NCI-H128 (cell line): ENCODE results near the gene EHD1.

Experiments used
- DNase-seq: peaks from one replicate; lab custom pipeline; 2025; ENCODE audit not compliant: unreplicated experiment; lab: John Stamatoyannopoulos, UW

The EHD1 gene

DNA sequence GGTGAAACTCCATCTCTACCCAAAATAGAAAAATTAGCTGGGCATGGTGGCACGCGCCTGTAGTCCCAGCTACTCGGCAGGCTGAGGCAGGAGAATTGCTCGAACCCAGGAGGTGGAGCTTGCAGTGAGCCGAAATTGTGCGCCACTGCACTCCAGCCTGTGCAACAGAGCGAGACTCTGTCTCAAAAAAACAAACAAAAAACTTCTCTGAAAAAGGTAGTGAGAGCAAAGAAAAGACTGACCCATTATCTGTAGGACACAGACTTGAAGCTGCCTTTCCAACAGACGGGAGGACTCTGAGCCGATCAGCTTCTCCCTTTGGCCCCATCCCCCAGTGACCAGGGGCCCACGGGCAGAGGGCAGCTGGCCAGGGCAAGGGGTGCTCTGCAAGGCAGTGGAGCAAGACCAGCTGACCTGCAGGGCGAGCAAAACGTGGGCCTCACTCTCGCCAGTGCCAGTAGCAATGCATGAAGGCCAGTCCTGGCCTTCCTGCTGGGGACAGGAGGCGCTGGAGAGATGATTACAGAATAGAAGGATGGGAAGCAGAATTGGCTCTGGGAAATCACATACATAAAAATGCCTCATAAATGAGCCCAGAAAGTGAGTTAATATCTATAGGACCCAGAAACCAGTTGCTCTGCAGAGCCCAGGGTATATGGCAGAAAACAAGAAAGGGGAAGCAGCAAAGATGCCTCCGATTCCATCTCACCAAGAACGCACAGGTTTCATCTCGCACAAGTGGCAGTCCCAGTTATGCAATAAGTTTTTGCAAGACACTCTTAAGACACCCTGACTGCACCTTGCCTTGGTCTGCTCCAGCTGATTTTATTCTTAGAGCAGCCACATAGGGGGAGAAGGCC, 2.8 kb downstream of the EHD1 start:
- DNase-seq: no peak

DNA sequence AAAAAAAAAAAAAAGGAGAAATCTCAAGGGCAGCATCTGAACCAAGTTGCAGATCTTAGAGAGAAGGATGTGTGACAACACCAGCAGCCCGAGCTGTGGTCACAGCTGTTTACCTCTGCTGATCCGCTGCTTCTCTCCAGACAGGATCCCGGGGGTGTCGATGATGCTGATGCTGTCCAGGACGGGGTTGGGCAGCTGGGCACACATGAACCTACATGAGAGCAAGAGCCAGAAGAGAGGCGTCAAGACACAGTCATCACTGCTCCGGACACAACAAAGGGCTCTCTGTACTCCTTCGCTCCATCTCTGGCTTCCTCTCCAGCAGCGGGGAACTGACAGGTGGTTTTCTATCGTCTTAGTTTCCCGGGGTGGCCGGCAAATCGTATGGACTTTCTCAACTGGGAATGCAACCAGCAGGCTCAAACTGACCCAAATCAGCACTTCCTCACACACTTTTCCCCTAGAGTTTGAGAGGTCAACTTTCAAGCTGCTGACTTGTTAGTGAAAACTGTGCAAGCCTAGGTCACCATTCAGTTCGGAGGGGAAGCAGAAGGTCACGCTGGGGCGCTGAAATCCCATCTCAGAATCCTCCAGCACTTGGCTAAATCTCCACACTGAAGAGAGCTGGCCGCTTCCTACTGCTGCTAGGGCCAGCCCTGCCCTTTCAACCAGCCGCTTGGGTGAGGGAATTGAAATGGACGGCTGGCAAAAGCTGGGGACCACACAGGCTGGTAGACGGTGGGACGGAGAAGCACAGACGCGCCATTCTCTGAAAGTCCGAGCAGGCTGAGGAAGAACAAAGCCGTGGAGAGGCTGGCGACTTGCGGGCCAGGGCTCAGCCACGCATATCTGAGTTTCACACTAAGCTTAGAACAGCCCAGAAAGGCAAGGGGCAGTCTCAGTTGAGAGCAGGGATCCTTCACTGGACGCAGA, 3.8 kb downstream of the EHD1 start:
- no peak for DNase-seq

DNA sequence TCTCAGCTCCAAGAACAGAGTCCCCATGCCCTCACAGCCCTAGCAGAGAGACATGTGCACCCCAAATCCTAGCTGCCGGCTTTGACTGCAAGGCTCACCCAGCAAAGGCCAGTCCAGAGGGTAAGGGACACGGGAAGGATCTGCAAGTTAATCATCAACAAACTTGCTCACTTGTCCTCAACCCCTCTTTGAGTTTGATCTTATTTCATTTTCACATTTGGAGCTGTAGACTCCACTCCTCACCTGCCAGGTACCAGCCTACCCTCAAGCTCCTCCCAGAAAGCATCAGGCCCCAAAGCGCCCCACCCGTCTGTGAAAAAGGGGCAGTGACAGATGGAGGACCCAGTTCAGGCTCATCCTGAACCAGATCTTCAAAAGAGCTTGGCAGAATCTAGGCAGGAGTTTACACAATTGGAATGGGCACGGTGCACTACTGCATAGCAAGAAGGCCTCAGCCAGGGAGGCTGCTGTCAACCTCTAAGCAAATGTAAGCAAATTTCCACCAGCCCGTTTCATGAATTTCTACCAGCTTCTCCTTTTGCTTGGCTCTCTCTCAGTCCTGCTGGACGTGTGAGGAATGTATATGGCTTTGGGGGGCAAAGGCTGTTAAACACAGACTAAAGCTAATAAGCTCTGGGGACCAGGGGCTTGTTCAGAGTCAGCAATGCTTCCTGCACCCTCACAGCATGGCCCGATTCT, 5.5 kb downstream of the EHD1 start:
- DNase-seq: no peak

DNA sequence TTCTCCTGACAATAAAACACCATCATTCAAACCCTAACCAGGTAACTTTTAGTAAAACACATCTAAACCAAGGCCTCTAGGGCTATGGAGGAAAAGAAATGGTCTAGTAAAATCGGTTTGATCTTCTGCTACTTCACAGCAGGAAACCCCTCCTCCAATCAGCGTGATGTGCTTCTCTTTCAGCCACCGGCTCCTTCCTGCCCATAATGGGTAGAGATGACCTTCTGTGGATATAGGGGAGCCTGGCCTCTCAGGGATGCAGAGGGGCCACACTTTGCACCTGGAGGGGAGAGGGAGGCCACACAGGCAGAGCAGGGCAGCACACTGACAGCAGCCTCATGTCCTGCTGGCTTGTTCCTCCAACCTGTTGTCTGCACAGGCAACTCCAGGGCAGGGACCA, 6.9 kb downstream of the EHD1 start:
- no peak for DNase-seq

DNA sequence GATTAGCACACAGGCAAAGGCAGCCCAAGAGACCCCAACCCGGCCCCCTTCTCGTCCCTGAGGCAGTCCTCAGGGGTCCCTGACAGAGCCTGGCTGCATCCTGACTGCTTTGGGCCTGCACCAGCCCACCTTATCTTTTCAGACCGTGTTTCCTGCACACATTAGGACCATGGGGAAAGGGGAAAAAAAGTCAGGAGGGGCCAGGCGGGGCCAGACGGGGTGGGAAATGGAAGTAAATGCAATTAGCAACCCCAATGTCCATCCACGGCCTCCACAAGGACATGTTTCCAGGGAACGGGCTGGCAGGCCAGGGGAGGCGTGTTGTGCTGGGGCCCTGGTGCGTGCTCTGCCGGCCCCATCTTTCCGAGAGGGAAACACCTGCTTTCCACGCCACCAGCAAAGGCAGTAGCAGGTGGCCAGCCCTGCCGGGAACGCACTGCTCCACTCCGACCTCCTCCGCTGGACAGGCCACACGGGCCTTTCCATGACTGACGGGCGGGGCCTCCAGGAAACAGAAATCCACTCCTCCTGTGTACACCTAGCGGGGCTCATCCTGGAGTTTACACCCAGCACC, 7.4 kb downstream of the EHD1 start:
- no peak for DNase-seq

DNA sequence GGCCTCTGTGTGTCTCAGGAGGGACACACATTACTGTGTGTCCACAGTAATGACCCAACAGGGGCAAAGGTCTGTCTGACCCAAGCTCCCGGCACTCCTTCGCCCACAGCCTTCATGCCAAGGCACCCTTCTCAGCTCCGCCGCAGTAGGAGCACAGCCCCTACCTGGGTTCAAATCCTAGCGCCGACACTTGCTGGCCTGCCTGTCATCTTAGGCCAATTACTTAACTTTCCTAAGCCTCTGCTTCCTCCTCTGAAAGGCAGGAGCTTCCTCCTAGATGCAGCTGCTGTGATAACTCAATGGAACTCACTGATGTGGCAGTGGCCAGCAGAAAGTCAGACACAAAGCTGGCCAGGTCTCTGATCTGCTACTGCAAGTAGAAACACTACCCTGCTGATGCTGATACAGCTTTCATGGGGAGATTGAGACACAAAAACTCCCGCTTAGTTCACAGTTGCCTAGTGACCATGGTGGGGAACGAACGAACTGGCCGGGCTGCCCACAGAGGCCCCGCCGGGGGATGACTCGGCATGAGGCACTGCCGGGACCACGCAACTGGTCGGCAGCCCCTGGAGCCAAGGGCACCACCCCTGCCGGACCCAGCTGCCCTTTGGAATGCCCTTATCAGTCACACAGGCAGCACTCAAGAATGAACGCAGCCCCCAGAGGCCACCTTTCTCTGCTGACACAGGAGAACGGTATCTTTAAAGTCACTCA, 8.1 kb downstream of the EHD1 start:
- DNase-seq: no peak

GRCh38 chr11:64869571-64870175, 8.7 kb downstream of the EHD1 start:
- no peak for DNase-seq

DNA sequence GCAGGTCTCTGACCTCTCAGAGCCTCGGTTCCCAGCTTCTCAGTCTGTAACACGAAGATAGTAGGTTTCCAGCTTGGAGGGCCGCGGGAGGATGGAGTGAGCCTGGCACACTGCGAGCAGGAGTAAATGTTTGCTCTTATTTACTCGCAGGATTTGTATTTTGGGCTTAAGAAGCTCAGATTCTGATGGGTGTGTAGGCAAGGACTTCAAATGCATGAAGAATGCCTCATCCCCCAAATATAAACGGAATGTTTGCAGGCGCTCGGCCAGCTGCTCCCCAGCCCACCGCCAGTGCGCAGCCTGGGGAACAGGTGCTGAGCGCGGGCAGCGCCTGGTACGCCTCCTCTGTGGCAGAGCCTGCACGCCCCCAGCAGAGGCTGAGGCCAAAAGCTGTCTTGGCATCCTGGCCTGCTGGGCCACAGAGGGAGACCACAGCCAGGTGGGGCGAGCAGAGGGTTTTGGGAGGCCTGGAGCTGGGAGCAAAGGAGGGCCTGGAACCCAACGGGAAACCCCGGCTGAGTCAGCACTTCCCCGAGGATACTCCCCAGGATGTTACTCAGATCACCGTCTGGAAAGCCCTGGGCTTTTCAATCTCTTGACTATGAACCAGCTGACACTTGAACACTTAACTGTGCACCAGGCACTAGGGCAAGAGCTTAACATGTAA, 9.4 kb downstream of the EHD1 start:
- DNase-seq: no peak

DNA sequence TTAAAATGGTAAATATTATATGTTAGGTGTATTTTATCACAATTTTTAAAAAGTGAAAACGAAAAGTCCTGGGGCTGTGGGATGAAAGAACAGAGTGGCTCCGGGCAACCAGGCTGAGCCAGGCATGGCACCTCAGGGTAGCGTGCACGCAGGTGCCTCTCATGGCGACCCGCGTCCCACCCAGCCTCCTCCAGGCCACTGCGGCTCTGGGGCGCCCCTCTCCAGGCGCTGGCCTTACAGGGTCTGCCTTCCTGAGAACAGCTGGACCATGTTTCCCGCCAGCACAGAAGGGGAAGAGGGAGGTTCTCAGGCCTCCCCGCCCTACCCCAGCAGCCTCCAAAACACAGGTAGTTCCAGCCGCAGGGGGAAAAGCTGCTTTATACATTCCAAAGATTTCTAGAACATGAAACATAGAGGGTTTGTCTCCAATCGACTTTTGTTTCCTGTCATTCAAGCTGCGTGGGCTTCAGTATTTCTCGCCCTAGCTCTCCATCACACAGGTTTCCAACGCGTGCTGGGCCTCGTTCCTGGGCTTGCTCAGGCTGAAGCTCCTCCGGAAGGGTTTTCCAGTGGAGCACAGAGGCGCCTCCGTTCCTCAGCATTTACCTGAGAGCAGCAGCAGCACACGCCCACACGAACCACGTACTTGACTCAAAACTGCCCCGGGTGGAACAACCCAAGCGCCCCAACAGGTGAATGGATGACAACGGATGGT, 10.5 kb downstream of the EHD1 start:
- no peak for DNase-seq

- DNase-seq: no peak
Observed at GRCh38 chr11:64866173-64866491, 12.3 kb downstream of the EHD1 start.

- no peak for DNase-seq
Observed at GRCh38 chr11:64865286-64866172, 12.9 kb downstream of the EHD1 start.

DNA sequence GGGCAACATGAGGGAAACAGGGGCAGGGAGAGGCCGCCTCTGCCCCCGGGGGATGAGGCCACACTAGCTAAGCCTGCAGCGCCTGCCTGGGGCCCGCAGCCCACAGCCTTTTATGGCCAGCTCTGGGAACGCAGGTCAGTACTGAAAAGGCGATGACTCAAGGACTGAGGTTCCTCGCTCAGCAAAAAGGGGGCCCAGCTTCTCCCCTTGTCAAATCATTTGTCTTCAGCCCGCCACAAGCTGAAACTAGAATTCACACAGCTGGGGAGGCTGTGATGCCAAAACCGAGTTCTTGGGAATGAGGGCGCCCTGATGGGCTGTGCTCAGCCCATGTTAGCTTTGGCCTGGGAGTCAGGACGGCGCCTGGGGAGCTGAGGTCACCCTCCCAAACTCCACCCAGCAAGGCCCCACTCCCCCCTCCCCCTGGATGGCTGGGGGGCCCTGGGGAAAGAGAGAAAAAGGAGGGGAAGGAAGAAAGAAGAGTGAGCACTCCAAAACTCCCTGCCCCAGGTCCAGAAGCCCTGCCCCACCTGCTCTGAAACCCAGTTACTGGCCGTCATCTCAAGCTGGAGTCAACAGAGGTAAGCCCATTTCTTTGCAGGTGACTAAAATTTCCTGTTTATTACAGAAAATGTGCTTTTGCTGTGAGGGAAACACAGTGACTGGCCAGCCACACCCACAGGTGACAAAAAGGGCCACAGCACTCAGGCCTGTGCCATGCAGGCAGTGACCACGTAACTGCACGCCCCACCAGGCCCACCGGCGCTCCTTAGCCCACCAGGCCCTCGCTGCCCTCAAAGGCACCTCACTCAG, 13.7 kb downstream of the EHD1 start:
- no peak for DNase-seq

- no peak for DNase-seq
Observed at GRCh38 chr11:64864135-64864472, 14.3 kb downstream of the EHD1 start.

DNA sequence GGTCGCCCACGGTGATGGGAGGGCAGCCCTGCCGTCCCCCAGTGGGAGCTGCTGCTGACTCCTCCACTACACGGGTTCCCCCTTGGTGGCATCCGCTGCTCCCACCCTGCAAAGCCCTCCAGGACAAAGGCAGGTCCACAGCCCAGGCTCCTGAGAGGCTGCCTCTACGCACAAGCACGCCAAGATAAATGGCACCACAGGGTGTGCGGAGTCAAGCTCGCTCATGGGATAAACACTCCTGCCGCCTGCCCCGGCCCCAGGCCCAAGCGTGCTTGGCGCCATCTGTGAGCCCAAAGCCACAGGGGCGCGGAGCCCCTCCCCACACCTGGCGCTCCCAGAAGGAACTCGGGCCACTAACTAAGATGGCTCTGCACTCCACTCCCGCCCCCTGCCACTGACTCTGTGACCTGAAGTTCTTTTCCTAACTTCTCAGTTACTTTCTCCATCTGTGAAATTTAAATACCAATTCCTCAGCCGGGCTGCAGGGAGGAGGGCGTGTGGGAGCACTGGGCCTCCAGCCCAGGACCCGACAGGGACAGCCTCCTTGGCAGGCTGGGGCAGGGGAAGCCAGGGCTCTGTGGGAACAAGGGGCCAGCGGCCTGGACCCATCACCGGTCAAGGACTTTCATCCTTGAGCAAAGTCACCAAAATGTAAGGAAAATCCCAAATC, 14.9 kb downstream of the EHD1 start:
- no peak for DNase-seq

GRCh38 chr11:64862987-64863390, 15.4 kb downstream of the EHD1 start:
- no peak for DNase-seq

DNA sequence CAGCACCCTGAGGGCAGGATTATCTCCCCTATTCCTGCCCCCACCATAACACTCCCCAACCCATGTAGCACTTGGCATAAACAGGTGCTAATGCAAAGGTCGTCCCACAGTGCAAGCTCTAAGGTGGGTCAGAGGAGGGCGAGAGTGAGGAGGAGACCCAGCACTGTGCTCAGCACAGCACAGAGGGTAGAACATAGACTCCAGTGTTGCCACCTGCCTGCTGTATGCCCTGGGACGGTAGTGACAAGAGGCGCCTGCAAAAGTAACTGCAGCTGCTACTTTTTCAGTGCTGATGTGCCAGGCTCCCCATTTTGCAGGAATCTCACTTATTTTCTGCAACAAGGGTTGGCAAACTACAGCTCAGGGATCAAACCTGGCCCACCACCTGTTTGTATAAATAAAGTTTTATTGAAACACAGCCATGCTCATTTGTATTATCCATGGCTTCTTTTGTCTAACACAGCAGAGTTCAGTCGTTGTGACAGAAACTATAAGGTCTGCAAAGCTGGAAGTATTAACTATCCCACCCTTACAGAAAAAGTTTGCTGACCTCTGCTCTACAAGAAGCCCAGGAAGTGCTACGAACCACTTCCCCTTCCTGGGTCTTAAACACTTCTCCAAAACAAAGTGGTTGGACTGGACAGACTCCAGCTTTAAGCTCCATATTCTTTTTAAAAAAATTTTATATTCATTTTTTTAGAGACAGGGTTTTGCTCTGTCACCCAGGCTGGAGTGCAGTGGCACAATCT, 17.0 kb downstream of the EHD1 start:
- no peak for DNase-seq
